ENCODE measurements around the gene ZC3H18.

The ZC3H18 gene

GRCh38 chr16:88616736-88617135 is 46.5 kb downstream of the ZC3H18 start:
- no peak for ATAC-seq
- no peak for TF ChIP-seq TSHZ2 (CRISPR knock-in tag; IDR thresholded peaks at IDR 0.05)

- no peak for ATAC-seq
- TF ChIP-seq ZNF70 (CRISPR knock-in tag; IDR thresholded peaks at IDR 0.05) = no peak
Observed at GRCh38 chr16:88617268-88618031, 47.2 kb downstream of the ZC3H18 start.

GRCh38 chr16:88618182-88618955 is 48.2 kb downstream of the ZC3H18 start:
- ATAC-seq = no peak
- TF ChIP-seq PATZ1 (CRISPR knock-in tag; IDR thresholded peaks at IDR 0.05; ENCODE audit: borderline replicate concordance) (no peak), PPARA (CRISPR knock-in tag; IDR thresholded peaks at IDR 0.05; ENCODE audit: borderline replicate concordance) (no peak), RARB (CRISPR knock-in tag; IDR thresholded peaks at IDR 0.05) (no peak), CREB5 (CRISPR knock-in tag; IDR thresholded peaks at IDR 0.05; ENCODE audit: low read depth) (no peak), BACH2 (CRISPR knock-in tag; IDR thresholded peaks at IDR 0.05; ENCODE audit: borderline replicate concordance) (no peak), ZNF70 (CRISPR knock-in tag; IDR thresholded peaks at IDR 0.05) (no peak), ESRRG (CRISPR knock-in tag; IDR thresholded peaks at IDR 0.05) (no peak), ZNF565 (CRISPR knock-in tag; conservative IDR thresholded peaks at IDR 0.05; ENCODE audit: low read depth) (no peak), ZFP3 (CRISPR knock-in tag; IDR thresholded peaks at IDR 0.05) (no peak), ARNTL (CRISPR knock-in tag; IDR thresholded peaks at IDR 0.05; ENCODE audit: borderline replicate concordance, low read depth) (no peak), TCF4 (CRISPR knock-in tag; IDR thresholded peaks at IDR 0.05; ENCODE audit: borderline replicate concordance) (no peak), CSDC2 (CRISPR knock-in tag; IDR thresholded peaks at IDR 0.05) (no peak), SNAI2 (CRISPR knock-in tag; IDR thresholded peaks at IDR 0.05) (no peak), TOX (CRISPR knock-in tag; IDR thresholded peaks at IDR 0.05; ENCODE audit: borderline replicate concordance) (no peak)

- ATAC-seq = no peak
- TF ChIP-seq OSR1 (CRISPR knock-in tag; IDR thresholded peaks at IDR 0.05) = no peak
- TF ChIP-seq CSRNP3 (CRISPR knock-in tag; IDR thresholded peaks at IDR 0.05) = no peak
- TF ChIP-seq PATZ1 (CRISPR knock-in tag; IDR thresholded peaks at IDR 0.05; ENCODE audit: borderline replicate concordance) = no peak
- TF ChIP-seq ARNTL (CRISPR knock-in tag; IDR thresholded peaks at IDR 0.05; ENCODE audit: borderline replicate concordance, low read depth) = no peak
- TF ChIP-seq TSHZ2 (CRISPR knock-in tag; IDR thresholded peaks at IDR 0.05) = no peak
- no peak for TF ChIP-seq SNAI2 (CRISPR knock-in tag; IDR thresholded peaks at IDR 0.05)
- TF ChIP-seq CSDC2 (CRISPR knock-in tag; IDR thresholded peaks at IDR 0.05) = no peak
- TF ChIP-seq BACH2 (CRISPR knock-in tag; IDR thresholded peaks at IDR 0.05; ENCODE audit: borderline replicate concordance) = no peak
- no peak for TF ChIP-seq PPARA (CRISPR knock-in tag; IDR thresholded peaks at IDR 0.05; ENCODE audit: borderline replicate concordance)
- TF ChIP-seq TOX (CRISPR knock-in tag; IDR thresholded peaks at IDR 0.05; ENCODE audit: borderline replicate concordance) = no peak
- TF ChIP-seq ZNF70 (CRISPR knock-in tag; IDR thresholded peaks at IDR 0.05) = no peak
- TF ChIP-seq TCF4 (CRISPR knock-in tag; IDR thresholded peaks at IDR 0.05; ENCODE audit: borderline replicate concordance) = no peak
Observed at GRCh38 chr16:88618956-88619667, 48.9 kb downstream of the ZC3H18 start.

Data from SK-N-SH treated with all-trans-retinoic acid at 6 μM for 48 hours (cell line).